GM12878 (cell line): ENCODE results near the gene MDN1. TPM values are rescaled to one million over a fixed set of nuclear protein-coding genes. Genes with fewer than 3 reads are reported as not detected.

Experiments used
- ATAC-seq: fragments of 200-7000 bp; cut with Tn5 transposase; 3 replicates; pipeline ENCODE4 v1.9.1; 2020; ENCODE audit warnings: mild to moderate bottlenecking, moderate library complexity
- BruUV-seq: library from RNA; stranded (reverse); fragments of 400-500 nt; replicated peaks from 2 replicates; lab custom pipeline; 2021; lab: Mats Ljungman, UMichigan
- CTCF ChIA-PET: fragments of 300-600 bp; sonication (Branson Sonifier 250); formaldehyde crosslinking; extraction: SDS; loops from one replicate; lab custom pipeline; 2021; ENCODE audit warnings: inconsistent platforms; lab: Yijun Ruan, JAX
- POLR2A ChIA-PET: fragments of 350-600 bp; formaldehyde crosslinking; extraction: SDS; loops from one replicate; lab custom pipeline; 2021; ENCODE audit warnings: inconsistent platforms; lab: Charles Lee
- RAD21 ChIA-PET: fragments of 300-600 bp; sonication (Branson Sonifier 250); formaldehyde crosslinking; loops from one replicate; lab custom pipeline; 2023; ENCODE audit warnings: antibody characterized with exemption; ENCODE audit not compliant: unreplicated experiment; lab: Charles Lee
- SMC1A ChIA-PET: fragments of 300-600 bp; sonication (Branson Sonifier 250); formaldehyde crosslinking; loops from one replicate; lab custom pipeline; 2023; ENCODE audit not compliant: unreplicated experiment, uncharacterized antibody; lab: Charles Lee
- DNase-seq: peaks from one replicate; pipeline ENCODE4 v3.0.0-alpha.2; 2011; ENCODE audit warnings: low read depth, low spot score
- FAIRE-seq: peaks from 3 replicates; lab custom pipeline; 2011; peaks lifted over from hg19 to GRCh38; lab: Jason Lieb, UNC
- H2AFZ ChIP-seq: 2 replicates; pipeline ENCODE4 v1.6.0; 2011; ENCODE audit warnings: low read depth, low read length, control low read depth; ENCODE audit not compliant: control insufficient read depth
- H3K27ac ChIP-seq: 2 replicates; pipeline ENCODE4 v1.5.1; 2011; ENCODE audit warnings: control low read depth; ENCODE audit not compliant: control insufficient read depth, insufficient read depth
- H3K27me3 ChIP-seq, 2 experiments: replicated peaks in 1 of 2; 2 replicates each; pipeline versions ENCODE4 v1.6.0 to v1.6.1; 2011; ENCODE audit warnings: low read length in 1 of 2; ENCODE audit not compliant: control insufficient read depth in 2 of 2, insufficient read depth in 2 of 2
- H3K36me3 ChIP-seq, 2 experiments: 2 replicates each; pipeline ENCODE4 v1.5.1; 2011; ENCODE audit warnings: low read length in 1 of 2; ENCODE audit not compliant: control insufficient read depth in 2 of 2, insufficient read depth in 2 of 2
- H3K4me1 ChIP-seq: 2 replicates; pipeline ENCODE4 v1.6.1; 2011; ENCODE audit warnings: mild to moderate bottlenecking, low read length, moderate library complexity, mixed read lengths; ENCODE audit not compliant: control insufficient read depth, insufficient read depth
- H3K4me2 ChIP-seq: 2 replicates; pipeline ENCODE4 v1.6.0; 2011; ENCODE audit warnings: control low read depth; ENCODE audit not compliant: control insufficient read depth, insufficient read depth
- H3K4me3 ChIP-seq: fragments of 200-600 bp; sonication (generic); 2 replicates; pipeline ENCODE4 v1.5.1; 2016
- H3K79me2 ChIP-seq: 2 replicates; pipeline ENCODE4 v1.6.0; 2011; ENCODE audit warnings: low read length; ENCODE audit not compliant: control insufficient read depth, insufficient read depth
- H3K9ac ChIP-seq: 2 replicates; pipeline ENCODE4 v1.8.0; 2011; ENCODE audit warnings: low read length, control low read depth, mixed read lengths; ENCODE audit not compliant: control insufficient read depth, insufficient read depth
- H3K9me3 ChIP-seq: replicated peaks from 3 replicates; pipeline ENCODE4 v1.5.1; 2011; ENCODE audit warnings: mild to moderate bottlenecking, low read length; ENCODE audit not compliant: control insufficient read depth, insufficient read depth
- H4K20me1 ChIP-seq: 2 replicates; pipeline ENCODE4 v1.6.0; 2011; ENCODE audit not compliant: control insufficient read depth, insufficient read depth
- HDAC6 ChIP-seq: fragments of 200-600 bp; sonication (generic); IDR thresholded peaks from one replicate; pipeline ENCODE4 v1.8.0; 2017; ENCODE audit warnings: antibody characterized with exemption; ENCODE audit not compliant: unreplicated experiment
- IRF3 ChIP-seq: fragments of 450-650 bp; IDR thresholded peaks from 2 replicates; pipeline ENCODE4 v1.6.1; 2014; ENCODE audit warnings: mild to moderate bottlenecking
- KLF5 ChIP-seq: fragments of 450-650 bp; IDR thresholded peaks from 2 replicates; pipeline ENCODE4 v1.6.1; 2014; ENCODE audit warnings: mild to moderate bottlenecking; ENCODE audit not compliant: partially characterized antibody
- NR2C2 ChIP-seq: IDR thresholded peaks from 2 replicates; pipeline ENCODE4 v1.6.1; 2011; ENCODE audit warnings: borderline replicate concordance, low read depth; ENCODE audit not compliant: control insufficient read depth, insufficient read length
- STAT3 ChIP-seq: IDR thresholded peaks from 2 replicates; pipeline ENCODE4 v1.6.1; 2011; ENCODE audit warnings: low read depth, low read length, improper control_type of control experiment
- TAF1 ChIP-seq: IDR thresholded peaks from 2 replicates; pipeline ENCODE4 v1.6.1; 2011; ENCODE audit warnings: mild to moderate bottlenecking, low read depth, low read length, borderline replicate concordance
- YBX1 ChIP-seq: fragments of 450-650 bp; IDR thresholded peaks from 2 replicates; pipeline ENCODE4 v1.6.1; 2016; ENCODE audit warnings: antibody characterized with exemption
- ZNF217 ChIP-seq: fragments of 450-650 bp; IDR thresholded peaks from 2 replicates; pipeline ENCODE4 v1.6.1; 2017; ENCODE audit warnings: antibody characterized with exemption, mild to moderate bottlenecking
- WGBS: methylation state at CpG from one replicate; pipeline ENCODE4 v1.1.6; 2016; ENCODE audit warnings: low lambda C conversion rate; ENCODE audit not compliant: insufficient replicate concordance, insufficient coverage; ENCODE audit errors: missing lambda C conversion rate; 5-methylcytosine and 5-hydroxymethylcytosine counted together
- in situ Hi-C: fragments of 300-500 bp; cut with MboI; formaldehyde crosslinking; loops from 9 replicates; pipeline ENCODE4 v1.14.3; 2018; ENCODE audit warnings: mixed read lengths
- intact Hi-C: fragments of 100-400 bp; cut with micrococcal nuclease; formaldehyde crosslinking; loops from one replicate; pipeline ENCODE4 v1.14.2; 2022; ENCODE audit not compliant: unreplicated experiment
- polyA plus RNA-seq, 11 experiments: library from polyadenylated mRNA; depleted of rRNA in 4 of 11; unstranded in 6 of 11; stranded (reverse) in 5 of 11; fragments of >200 nt; fragmentation: Nextera tagmentation in 4 of 11; fragmentation: Illumina TruSeq in 1 of 11; extraction: Ambion mirVana in 4 of 11; extraction: Trizol in 1 of 11; gene quantifications; 1 replicate in 1 of 11; 2 replicates in 10 of 11; pipeline versions ENCODE4 v1.2.1 to v1.2.3, GENCODE V29; 2011 to 2016; ENCODE audit warnings: inconsistent platforms in 2 of 11, missing spikeins in 2 of 11, low read depth in 1 of 11
- total RNA-seq, 4 experiments: library from RNA; depleted of rRNA in 3 of 4; stranded (reverse); fragments of >200 nt in 3 of 4; fragmentation: Illumina TruSeq in 1 of 4; extraction: Trizol in 1 of 4; gene quantifications; 2 replicates each; pipeline versions ENCODE4 v1.2.1 to v1.2.3, GENCODE V29; 2013 to 2021

Gene MDN1
- total and polyA plus RNA-seq, 10 of the 15 experiments (the other 5 are each of a cell fraction or from before 2014, with no cell fraction given): 14.3 to 50.1 (median 22.1) TPM

GRCh38 chr6:89602166-89602565 is 217.4 kb downstream of the MDN1 start:
- Histone ChIP-seq H3K4me2 (no peak overlapping the region), H3K9me3 (no peaks in the 10 kb centered on the region), H4K20me1 (no peaks in the 10 kb centered on the region), H3K27ac (no peak overlapping the region), H3K79me2 (no peaks in the 10 kb centered on the region), H3K9ac (no peak overlapping the region), H3K4me3 (no peak overlapping the region), H3K27me3 (no peaks in the 10 kb centered on the region), H3K4me1 (peaks cover 3% of the 10 kb centered on the region), H3K36me3 (no peaks in the 10 kb centered on the region; a peak in 1 of 4 replicates), H2AFZ (no peak overlapping the region)
- CTCF ChIA-PET: no interaction called here
- no peak for FAIRE-seq
- SMC1A ChIA-PET: no interaction called here
- in situ Hi-C loops (no loop called here), intact Hi-C loops (no loop called here)
- no peak for TF ChIP-seq TAF1
- TF ChIP-seq KLF5: no peak
- no peak for TF ChIP-seq NR2C2
- TF ChIP-seq YBX1: no peak
- TF ChIP-seq HDAC6: no peak
- TF ChIP-seq IRF3: no peak
- TF ChIP-seq STAT3: no peak
- no peak for TF ChIP-seq ZNF217
- POLR2A ChIA-PET: no interaction called here
- 97% methylated on average over 6 of the region's 6 CpGs for WGBS
- RAD21 ChIA-PET: no interaction called here
- ATAC-seq: no peak
- BruUV-seq: no TSS peak
- DNase-seq: no peak
